ENCODE results near the gene PARP1. TPM values are rescaled to one million over a fixed set of nuclear protein-coding genes. Genes with fewer than 3 reads are reported as not detected.

PARP1 gene
- total RNA-seq, 1 experiment from 2014 or later, result 235 TPM

DNA sequence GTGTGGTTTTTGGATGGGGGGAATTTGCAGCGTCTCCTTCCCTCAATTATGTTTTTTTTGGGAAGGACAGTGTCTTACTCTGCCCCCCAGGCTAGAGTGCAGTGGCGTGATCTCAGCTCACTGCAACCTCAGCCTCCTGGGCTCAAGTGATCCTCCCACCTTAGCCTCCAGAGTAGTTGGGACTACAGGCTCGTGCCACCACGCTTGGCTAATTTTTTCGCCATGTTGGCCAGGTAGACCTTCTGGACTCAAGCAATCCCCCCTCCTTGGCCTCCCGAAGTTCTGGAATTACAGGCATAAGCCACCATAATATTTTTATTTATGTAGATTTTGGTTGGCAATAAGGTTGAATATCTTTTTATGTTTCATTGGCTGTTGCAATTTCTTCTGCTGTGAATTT, 9.5 kb upstream of the PARP1 start:
- ChIA-PET CTCF (interaction anchor here (3.0 to 5.6 kb wide), 2 partner anchors 8 to 10 kb away, joined by 21 to 46 read pairs; partner anchors contain the start of gene PARP1), POLR2A (interaction anchor here (0.7 to 2.0 kb wide), 2 partner anchors 9 to 20 kb away, joined by 4 to 7 read pairs; partner anchors contain the start of gene PARP1)
- intact Hi-C loops (cut with micrococcal nuclease), result no loop called here
- no peak overlapping the region for H3K27ac Mint-ChIP-seq (ENCODE audit: low read depth, unreplicated experiment)
- H3K36me3 Mint-ChIP-seq (ENCODE audit: insufficient read depth, unreplicated experiment), result no peaks in the 10 kb centered on the region
- H3K4me3 Mint-ChIP-seq (ENCODE audit: unreplicated experiment), result no peak overlapping the region
- no TSS peak for BruUV-seq (replicated peaks)
- no peaks in the 10 kb centered on the region for H3K27me3 Mint-ChIP-seq (ENCODE audit: insufficient read depth, unreplicated experiment)
- H3K9me3 Mint-ChIP-seq (ENCODE audit: unreplicated experiment), result no peaks in the 10 kb centered on the region
- DNase-seq (ENCODE audit: unreplicated experiment), result no peak
- no peaks in the 10 kb centered on the region for H3K4me1 Mint-ChIP-seq (ENCODE audit: insufficient read depth, unreplicated experiment)
- TF ChIP-seq, protein P1, sequence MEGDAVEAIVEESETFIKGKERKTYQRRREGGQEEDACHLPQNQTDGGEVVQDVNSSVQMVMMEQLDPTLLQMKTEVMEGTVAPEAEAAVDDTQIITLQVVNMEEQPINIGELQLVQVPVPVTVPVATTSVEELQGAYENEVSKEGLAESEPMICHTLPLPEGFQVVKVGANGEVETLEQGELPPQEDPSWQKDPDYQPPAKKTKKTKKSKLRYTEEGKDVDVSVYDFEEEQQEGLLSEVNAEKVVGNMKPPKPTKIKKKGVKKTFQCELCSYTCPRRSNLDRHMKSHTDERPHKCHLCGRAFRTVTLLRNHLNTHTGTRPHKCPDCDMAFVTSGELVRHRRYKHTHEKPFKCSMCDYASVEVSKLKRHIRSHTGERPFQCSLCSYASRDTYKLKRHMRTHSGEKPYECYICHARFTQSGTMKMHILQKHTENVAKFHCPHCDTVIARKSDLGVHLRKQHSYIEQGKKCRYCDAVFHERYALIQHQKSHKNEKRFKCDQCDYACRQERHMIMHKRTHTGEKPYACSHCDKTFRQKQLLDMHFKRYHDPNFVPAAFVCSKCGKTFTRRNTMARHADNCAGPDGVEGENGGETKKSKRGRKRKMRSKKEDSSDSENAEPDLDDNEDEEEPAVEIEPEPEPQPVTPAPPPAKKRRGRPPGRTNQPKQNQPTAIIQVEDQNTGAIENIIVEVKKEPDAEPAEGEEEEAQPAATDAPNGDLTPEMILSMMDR (IDR thresholded peaks at IDR 0.05; ENCODE audit: unreplicated experiment), result no peak

DNA sequence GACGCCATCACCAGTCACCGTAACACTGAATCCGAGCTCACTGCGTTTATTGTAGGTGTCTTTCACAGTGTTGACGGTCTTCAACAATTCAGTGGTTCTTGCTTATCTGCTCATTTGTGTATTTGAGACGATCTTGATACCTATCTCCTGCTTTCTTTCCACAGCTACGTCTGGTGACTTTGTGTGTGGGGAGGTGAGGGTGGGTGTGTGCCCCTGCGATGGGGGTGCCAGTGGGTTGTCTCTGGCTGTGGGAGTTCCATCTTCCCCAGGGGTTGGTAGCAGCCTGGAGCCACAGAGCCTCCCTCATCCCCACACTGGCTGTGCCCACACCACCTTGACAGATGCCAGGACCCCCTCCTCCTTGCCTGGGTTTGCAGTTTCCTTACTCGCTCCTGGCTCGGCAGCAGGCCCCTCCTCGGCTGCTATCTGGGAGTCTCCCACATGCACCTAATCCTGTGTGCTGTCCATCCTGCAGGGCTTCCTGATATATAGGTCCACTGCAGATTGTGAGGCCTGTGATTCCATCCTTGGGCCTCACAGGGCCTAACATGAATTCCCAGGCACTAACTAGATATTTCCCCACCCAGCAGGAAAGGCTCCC, 6.3 kb upstream of the PARP1 start:
- Mint-ChIP-seq H3K4me1 (ENCODE audit: insufficient read depth, unreplicated experiment) (no peaks in the 10 kb centered on the region), H3K36me3 (ENCODE audit: insufficient read depth, unreplicated experiment) (no peaks in the 10 kb centered on the region), H3K27ac (ENCODE audit: low read depth, unreplicated experiment) (no peak overlapping the region), H3K27me3 (ENCODE audit: insufficient read depth, unreplicated experiment) (no peaks in the 10 kb centered on the region), H3K9me3 (ENCODE audit: unreplicated experiment) (no peaks in the 10 kb centered on the region), H3K4me3 (ENCODE audit: unreplicated experiment) (no peak overlapping the region)
- ChIA-PET CTCF (interaction anchor here (0.6 to 5.6 kb wide), 3 partner anchors 11 to 136 kb away, joined by 3 to 46 read pairs (median 6); no protein-coding TSS in a partner anchor), POLR2A (no interaction called here)
- no TSS peak for BruUV-seq (replicated peaks)
- TF ChIP-seq, protein P1 (IDR thresholded peaks at IDR 0.05; ENCODE audit: unreplicated experiment), result no peak
- DNase-seq (ENCODE audit: unreplicated experiment), result no peak
- intact Hi-C loops (cut with micrococcal nuclease), result no loop called here

DNA sequence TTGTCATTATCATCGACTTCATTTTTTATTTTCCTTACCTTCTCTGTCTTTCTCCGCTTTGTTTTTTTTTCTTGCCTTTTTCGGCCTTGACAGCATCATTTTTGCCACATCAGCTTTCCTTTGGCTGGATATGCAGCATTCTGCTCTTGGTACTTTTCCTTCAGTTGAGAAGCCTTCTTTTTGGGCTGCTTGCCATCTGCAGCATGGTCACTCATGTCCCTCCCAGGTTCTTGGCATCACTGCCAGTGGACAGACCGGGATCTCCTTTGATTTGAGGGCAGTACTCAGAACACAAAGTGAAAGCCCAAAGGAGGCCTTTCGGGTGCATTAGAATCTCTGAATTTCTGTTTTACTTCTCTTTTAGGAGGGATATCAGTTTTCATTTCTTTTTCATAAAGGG, 3.7 kb upstream of the PARP1 start:
- H3K9me3 Mint-ChIP-seq (ENCODE audit: unreplicated experiment), result no peaks in the 10 kb centered on the region
- CTCF ChIA-PET, result interaction anchor here (0.8 to 5.6 kb wide), 2 partner anchors 12 to 13 kb away, joined by 4 to 46 read pairs; no protein-coding TSS in a partner anchor
- no peak for DNase-seq (ENCODE audit: unreplicated experiment)
- no peak overlapping the region for H3K27ac Mint-ChIP-seq (ENCODE audit: low read depth, unreplicated experiment)
- H3K27me3 Mint-ChIP-seq (ENCODE audit: insufficient read depth, unreplicated experiment), result no peaks in the 10 kb centered on the region
- peaks cover 5% of the 10 kb centered on the region for H3K4me1 Mint-ChIP-seq (ENCODE audit: insufficient read depth, unreplicated experiment)
- TF ChIP-seq, protein P1 (IDR thresholded peaks at IDR 0.05; ENCODE audit: unreplicated experiment), result no peak
- no TSS peak for BruUV-seq (replicated peaks)
- peaks cover 7% of the 10 kb centered on the region for H3K36me3 Mint-ChIP-seq (ENCODE audit: insufficient read depth, unreplicated experiment)
- H3K4me3 Mint-ChIP-seq (ENCODE audit: unreplicated experiment), result no peak overlapping the region
- intact Hi-C loops (cut with micrococcal nuclease), result no loop called here
- POLR2A ChIA-PET, result interaction anchor here (0.6 to 1.9 kb wide), 2 partner anchors 8 to 48 kb away, joined by 3 to 6 read pairs; no protein-coding TSS in a partner anchor

DNA sequence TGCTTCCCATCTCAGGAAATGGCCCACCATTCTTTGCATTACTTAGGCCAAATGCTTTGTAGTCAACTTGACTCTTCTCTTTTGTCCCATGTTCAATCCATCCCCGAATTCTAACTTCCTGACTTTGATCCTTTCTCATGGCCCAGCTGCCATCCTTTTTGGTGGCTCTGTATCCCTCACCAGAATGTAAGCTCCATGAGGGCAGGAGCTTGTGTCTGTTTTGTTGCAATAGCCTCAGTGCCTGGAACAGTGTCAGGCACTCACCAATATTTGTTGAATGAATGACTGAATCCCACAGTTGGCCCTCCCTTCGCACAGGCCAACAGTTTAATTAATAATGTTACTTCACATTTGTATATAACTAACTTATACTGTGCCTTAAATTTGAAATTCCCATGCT, 3.1 kb upstream of the PARP1 start:
- no peaks in the 10 kb centered on the region for H3K27me3 Mint-ChIP-seq (ENCODE audit: insufficient read depth, unreplicated experiment)
- no TSS peak for BruUV-seq (replicated peaks)
- TF ChIP-seq, protein P1 (IDR thresholded peaks at IDR 0.05; ENCODE audit: unreplicated experiment), result no peak
- no peaks in the 10 kb centered on the region for H3K9me3 Mint-ChIP-seq (ENCODE audit: unreplicated experiment)
- POLR2A ChIA-PET, result interaction anchor here (0.6 to 1.9 kb wide), 2 partner anchors 9 to 267 kb away, joined by 4 to 6 read pairs; no protein-coding TSS in a partner anchor
- no peak for DNase-seq (ENCODE audit: unreplicated experiment)
- intact Hi-C loops (cut with micrococcal nuclease), result no loop called here
- peaks cover 7% of the 10 kb centered on the region for H3K36me3 Mint-ChIP-seq (ENCODE audit: insufficient read depth, unreplicated experiment)
- H3K27ac Mint-ChIP-seq (ENCODE audit: low read depth, unreplicated experiment), result no peak overlapping the region
- no peak overlapping the region for H3K4me3 Mint-ChIP-seq (ENCODE audit: unreplicated experiment)
- H3K4me1 Mint-ChIP-seq (ENCODE audit: insufficient read depth, unreplicated experiment), result peaks cover 11% of the 10 kb centered on the region
- CTCF ChIA-PET, result interaction anchor here (0.7 to 0.8 kb wide), 2 partner anchors 13 to 131 kb away, joined by 3 to 4 read pairs; no protein-coding TSS in a partner anchor

All from MCF 10A (cell line).